Epidermal melanocyte (primary cell): ENCODE measurements around the gene PDZD2.
A peak's percentile ranks its signal among the peaks of the same experiment; 100 is the strongest.
"Not testable (repeated sequence)": the region's sequence is repeated elsewhere in the genome, so short reads cannot be mapped to it uniquely, and the experiment has no call there.

Experiments used
- DNase-seq: peaks from one replicate; pipeline ENCODE4 v3.0.0; 2011; ENCODE audit warnings: low spot score; ENCODE audit not compliant: insufficient read length

Gene PDZD2

DNA sequence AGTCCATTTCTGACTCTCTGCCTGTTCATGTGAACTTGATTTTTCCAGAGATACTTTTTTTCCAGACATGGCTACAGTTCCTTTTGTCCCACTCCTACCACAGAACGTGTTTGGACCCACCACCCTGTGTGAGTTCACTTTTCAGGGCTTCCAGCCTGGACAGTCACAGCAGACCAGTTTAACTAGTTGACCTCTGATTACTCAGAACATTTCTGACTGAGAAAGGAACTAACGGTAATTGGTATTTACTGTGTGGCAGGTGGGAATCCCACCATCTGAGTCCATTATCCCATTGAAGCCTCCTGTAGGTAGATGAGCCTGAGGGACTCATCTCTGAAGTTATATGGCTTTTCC lies 325.1 kb downstream of the PDZD2 start:
- no peak for DNase-seq

DNA sequence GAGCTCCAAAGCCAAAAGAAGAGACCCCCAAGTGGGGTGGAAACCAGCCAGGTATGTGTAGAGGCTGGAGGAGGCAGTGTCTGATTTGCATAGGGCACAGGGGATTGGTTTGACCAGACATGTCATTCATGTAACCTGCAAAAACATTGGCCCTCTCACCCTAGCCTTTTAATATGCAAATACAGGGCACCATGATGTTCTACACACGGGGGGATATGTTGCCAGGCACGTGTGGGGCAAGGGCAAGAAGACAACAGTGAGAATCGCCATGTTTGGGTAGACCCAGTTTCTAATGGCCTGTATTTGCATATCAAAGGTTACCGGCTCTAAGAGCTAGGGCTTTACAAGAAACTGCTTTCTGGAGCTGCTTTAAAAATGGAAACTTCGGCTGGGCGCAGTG lies 326.3 kb downstream of the PDZD2 start:
- DNase-seq = no peak

DNA sequence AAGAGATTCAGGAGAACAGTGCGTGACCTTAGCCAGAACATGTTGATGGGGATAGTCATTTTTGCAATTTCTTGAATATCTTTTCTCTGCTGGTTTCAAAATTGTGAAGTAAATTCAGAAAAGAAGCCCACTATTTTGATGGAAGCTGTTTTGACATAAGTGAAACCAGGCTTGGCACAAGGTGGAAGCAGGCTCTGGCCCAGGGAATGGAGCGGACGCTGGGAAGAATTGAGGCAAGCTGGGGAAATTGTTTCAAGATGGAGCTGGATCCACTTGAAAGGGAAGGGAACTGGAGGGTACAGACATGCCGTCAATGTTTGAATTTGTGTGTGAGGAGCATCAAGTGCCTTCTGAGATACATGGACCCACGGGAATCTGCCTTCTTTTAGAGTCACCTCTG lies 328.0 kb downstream of the PDZD2 start:
- DNase-seq = no peak

DNA sequence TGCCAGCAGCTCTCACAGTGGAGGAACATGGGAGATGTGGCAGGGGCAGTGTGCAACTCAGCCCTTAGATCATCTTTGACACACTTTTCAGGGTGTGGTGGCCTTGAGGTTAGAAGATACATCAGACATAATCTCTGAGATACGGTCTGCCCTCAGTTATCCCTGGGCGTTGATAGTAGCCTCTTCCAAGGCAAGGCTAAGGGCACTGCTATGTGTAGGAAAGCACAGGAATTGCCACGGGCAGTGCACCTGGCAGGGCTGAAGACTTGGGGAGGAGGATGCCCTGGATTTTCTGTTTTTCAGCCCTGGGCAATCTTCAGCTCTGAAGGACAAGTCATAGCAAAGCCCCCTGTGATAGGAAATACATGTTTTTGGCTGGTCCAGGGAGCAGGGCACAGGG lies 328.5 kb downstream of the PDZD2 start:
- DNase-seq = no peak

DNA sequence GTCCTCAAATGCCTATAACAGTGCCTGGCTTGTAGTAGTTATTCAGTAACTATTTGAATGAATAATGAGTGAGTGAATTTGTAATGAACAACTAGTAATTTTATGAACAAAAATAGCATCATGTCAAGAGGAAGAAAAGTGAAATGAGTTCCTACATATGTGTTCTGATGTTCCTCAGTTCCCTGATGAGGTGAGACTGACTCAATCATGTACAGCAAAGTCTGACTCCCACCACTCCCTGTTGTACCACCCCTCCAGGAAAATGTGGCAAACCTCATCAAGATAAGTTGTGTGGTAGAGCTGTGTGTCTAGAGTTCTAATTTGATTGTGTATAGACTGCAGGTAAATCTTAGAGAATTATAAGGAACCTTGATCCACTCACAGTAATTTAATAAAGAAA lies 333.6 kb downstream of the PDZD2 start:
- no peak for DNase-seq

DNA sequence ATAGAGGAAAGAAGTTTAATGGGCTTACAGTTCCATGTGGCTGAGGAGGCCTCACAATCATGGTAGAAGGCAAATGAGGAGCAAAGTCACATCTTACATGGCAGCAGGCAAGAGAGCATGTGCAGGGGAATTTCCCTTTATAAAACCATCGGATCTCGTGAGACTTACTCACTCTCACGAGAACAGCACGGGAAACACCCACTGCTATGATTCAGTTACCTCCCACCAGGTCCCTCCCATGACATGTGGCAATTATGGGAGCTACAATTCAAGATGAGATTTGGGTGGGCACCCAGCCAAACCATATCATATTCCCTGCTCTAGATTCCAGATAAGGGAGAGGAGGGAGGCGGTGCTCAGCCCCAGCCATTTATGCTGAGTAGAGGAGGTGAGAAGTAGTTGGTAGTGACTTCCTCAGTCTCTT lies 336.3 kb downstream of the PDZD2 start:
- not testable (repeated sequence) for DNase-seq

DNA sequence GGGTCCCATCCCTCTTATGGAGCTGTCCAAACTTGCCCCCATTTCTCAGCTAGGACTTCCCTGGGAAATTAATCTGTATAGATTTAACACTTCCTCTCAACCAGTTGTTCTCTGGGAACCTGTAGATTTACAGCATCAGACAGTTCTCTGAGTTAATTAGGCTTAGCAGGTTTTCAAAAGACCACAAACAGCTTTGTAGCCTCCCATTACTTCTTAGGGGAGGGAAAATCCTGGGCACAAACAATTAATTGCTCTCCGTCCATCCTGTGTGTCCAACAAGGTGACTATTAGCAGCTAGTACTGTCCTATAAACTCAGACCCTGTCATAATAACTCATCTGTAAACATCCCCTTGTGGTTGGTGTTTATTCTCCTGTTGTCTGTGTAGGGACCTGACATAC lies 337.2 kb downstream of the PDZD2 start:
- no peak for DNase-seq

DNA sequence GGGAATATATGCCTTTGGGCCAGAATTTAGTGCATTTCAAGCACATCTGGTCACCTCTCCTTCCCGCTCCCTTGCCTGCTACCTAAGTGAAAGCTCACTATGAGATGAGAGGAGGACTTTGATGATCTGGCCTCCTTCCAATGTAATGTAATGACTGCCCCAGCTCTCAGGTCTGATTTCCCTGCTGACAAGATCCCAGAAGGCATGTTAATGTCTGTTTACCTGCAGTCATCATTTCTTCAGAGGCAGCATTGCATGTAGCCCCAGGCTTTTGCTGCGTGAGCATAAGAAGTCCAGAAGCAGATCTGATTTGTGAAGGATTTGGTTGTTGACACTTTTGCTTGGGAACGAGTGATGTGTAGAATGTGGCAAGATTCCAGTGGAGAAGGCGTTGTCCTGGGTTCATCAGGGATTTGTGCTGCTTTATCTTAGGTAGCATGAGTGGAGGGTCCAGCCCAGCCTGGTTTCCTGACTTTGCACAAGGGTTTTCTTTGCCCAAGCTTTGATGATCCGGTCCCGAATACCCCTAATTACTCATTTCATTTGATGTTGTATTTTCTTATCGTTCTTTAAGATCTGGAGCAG lies 342.5 kb downstream of the PDZD2 start:
- no peak for DNase-seq

DNA sequence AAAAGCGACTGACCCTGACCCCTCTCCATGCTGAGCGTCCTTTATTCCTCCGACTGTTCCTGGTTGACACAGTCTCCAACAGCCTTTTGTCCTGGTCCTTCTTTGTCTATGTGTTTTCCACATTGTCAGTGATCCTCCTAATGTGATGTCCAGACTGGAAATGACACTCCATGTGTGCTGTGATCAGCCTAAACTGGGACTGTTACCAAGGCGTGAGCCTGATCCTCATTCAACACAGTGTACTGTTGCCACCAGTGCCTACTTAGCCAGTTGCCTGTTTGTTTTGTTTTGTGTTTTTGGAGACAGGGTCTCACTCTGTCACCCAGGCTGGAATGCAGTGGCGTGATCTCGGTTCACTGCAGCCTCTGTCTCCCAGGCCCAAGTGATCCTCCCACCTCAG lies 343.1 kb downstream of the PDZD2 start:
- no peak for DNase-seq

DNA sequence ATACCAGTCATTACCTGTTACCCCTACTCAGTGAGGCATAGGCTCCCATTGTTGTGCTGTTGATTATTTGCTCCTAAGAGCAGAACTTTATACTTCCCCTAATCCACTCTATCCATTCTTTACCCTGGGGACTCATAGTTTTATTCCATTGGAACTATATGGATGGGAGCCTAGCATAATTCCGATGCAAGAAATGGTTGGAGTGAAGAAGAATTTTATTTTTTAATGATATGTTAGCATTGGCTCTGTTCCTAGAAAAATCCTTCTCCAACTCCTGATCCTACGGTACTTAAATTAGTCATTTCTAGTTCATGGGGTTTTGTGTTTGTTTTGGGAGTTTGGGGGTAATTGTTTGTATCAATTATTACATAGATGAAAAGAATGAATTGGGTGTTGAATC lies 343.7 kb downstream of the PDZD2 start:
- DNase-seq = no peak

DNA sequence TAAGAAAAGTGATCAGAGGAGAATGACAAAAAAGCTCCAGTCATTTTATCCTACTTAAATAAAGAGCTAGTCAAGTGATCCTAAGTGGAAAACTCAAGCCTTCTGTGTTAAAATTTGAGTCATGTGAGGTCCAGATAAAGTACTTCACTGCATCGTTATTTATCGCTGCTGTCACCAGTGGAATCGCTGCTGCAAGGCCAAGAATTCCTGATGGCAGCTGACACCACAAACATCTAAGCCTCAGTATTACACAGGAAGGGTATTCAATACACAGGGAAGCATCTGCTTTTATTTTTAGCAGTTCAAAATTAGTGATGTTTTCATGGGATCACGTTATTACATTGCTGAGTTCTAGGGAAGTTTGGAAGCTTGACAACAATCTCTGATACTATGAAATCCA lies 344.9 kb downstream of the PDZD2 start:
- peak; percentile 43 for DNase-seq

DNA sequence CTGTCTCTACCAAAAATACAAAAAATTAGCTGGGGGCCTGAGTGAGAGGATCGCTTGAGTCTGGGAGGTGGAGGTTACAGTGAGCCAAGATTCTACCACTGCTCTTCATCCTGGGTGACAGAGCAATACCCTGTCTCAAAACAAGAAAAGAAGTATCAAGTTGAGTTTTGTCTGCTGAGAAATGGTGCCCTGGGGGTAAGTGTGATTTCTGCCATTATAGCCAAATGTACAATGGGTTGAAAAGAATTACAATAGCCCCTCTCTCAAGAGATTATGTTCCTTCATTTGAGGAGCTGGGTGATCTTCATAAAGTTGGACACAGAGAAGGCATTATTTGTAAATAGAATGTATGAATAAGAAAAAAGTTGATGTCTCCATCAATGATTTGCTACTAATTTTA lies 345.8 kb downstream of the PDZD2 start:
- no peak for DNase-seq

DNA sequence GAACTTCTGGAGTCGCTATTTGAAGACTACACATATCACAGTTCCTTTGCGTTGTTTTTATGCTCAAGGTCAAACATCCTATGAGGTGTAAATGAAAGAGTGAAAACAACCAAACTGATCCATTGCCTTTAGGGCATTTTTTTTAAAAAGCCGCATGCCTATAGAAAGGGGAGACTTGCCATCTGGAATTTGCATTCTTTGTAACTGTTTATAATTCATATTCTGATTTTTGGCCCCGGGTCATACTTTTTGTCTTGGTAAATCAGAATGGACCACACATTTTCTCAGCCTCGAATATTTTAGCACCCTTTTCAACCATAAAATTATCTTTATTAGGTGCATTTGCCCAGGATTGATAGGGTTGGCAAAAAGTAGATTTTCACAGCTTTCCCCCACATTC lies 347.2 kb downstream of the PDZD2 start:
- no peak for DNase-seq

DNA sequence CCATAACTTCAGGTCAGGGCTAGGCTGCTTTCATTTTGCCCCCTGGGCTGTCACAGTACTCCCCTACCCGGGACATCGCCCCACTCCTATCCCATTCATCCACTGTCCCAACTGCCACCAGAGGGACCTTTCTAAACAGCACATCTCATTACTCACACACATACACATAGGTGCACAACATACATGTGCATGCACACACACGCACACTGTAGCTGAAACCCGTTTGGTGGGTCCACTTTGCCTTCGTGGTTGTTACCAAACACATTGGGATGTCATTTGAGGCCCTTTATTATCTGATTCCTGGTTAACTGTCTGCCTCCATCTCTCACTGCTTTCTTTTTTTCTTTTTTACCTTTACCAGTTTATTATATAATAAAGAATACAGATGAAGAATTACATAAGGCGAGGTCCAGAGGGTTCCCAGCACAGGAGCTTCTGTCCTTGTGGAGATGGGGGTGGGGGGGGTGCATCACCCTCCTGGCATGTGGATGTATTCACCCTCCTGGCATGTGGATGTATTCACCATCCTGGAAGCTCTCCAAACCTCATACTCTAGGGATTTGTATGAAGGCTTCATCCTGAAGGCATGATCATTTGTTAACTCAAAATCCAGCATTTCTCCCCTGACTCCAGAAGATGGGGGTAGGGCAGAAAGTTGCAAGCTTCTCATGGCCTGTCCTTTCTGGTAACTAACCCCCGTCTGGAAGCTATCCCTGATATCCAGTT lies 349.2 kb downstream of the PDZD2 start:
- no peak for DNase-seq

DNA sequence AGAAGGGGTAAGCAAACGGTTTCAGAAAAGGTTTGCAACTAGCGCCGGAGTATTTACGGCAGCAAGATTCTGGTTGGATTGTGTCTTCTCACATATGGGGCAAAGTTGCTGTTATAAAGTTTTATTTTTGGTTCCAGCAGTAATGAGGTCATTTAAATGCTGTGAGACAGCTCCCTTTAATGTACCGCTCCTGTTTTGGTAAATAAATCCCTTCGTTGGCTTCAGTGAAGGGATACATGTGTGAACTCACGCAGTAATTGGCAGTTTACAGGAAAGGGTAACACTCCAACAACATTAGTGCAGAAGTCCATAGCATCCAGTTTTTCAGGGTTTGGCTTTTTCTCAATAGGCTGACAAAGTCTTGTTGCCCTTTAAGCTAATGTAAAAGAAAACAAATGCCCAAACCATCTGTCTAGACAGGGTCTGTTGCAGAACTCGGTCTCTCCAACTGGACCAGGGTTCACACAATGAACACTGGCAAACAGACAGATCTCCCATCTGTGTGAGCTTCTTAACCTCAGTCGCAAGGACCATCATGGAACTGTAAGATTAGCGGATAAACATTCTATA lies 351.2 kb downstream of the PDZD2 start:
- DNase-seq = no peak

DNA sequence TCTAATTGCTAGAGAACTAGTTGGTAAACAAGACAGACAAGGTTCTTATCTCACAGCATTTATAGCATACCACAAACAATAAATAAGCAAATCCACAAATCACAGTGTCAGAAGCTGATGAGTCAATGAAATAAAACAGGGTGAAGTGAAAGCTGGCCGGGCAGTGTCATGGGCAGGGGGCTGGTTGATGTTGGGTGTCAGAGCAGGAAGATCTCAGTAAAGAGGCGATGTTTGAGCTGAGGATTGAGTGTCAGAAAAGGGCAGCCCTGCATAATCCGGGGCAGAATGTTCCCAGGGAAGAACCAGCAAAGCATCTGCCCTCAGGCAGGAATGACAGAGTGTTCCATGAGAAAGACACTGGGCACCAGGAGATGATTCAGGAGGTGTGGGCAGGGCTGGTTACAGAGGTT lies 351.8 kb downstream of the PDZD2 start:
- DNase-seq = no peak

DNA sequence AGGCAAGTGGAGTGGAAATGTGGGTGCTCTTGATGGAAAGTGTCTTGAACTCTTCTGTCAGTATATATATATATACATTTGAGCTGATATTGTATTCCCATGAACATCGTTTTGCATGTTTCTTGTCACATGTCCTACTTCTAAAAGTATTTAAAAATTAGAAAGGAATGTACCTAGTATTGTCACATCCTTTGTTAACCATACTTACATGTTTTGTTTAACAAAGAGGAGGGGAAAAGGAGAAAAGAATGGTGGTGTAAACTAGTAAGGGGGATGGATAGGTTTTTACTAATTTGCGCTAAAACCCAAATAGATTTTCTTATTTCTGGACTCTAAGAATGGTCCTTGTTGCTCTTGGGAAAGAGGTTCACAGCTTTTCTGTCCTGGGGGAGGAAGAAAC lies 353.4 kb downstream of the PDZD2 start:
- DNase-seq = no peak

DNA sequence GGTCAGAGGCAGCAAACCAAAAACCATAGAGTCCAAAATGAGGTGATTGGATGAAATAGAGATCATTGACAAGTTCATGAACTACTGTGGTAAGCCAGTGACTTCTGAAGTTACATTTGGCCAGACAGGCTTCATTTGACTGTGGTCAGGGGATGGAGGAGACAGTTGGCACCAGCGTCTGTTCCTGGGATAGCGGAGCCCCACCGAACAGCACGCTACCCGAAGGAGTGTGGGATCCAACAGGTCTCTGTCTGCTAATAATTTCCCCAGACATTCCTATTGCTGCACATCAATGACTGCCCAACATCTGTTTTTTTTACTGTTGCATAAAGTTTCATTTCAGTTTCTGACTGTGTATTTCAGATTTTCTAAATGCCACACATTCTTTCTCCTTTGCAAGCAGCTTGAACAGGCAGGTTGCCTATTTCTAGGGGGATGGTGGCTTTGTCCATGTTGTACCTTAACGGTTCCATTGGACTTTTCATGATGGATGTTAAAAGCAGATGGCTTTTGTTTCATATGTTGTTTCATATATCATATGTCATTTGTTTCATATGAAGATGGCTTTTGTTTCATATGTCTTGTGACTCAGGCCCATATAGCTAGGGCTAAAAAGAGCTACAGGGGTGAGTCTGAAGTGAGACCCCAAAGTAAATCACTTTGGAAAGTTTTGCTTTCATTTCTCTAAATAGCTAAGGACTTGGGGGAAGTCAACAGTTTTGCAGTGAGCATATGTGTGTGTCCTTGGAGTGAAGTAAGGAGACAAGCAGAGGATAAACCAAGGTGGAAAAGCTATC lies 354.4 kb downstream of the PDZD2 start:
- peak; percentile 43 for DNase-seq

DNA sequence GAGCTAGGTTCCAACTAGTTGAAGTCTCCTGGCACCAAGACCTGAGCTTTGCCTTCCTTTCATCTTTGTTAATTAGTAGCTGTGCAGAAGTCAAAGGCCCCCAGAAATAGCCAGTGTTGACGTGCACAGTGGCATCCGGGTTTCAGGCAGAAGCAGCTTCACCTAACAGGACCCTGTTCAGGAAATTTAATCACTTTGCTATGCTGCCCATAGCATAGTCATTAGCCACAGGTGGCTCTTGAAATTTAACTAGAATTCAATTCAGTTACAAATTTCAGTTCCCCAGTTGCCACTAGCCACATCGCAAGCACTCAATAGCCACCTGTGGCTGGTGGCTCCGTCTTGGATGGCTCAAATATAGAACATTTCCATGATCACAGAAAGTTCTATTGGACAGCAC lies 356.1 kb downstream of the PDZD2 start:
- no peak for DNase-seq

DNA sequence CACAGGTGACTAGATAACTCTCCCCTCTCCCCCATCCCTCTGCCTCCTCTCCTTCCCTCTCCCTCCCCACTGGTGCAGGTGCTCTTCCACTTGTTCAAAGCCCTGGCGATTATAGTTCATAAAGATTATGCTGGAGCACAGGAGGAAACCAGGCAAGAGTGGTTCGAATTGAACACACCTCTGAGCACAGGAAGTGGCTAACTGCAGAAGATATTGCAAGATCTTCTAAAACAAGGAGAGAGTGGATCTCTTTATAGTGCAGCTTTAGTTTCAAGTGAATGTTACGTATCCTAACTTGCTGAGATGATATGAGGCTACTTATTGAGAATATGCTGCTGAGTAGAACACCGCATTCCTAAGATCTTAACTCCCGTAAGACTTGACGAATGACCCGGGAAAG lies 356.8 kb downstream of the PDZD2 start:
- DNase-seq = no peak

DNA sequence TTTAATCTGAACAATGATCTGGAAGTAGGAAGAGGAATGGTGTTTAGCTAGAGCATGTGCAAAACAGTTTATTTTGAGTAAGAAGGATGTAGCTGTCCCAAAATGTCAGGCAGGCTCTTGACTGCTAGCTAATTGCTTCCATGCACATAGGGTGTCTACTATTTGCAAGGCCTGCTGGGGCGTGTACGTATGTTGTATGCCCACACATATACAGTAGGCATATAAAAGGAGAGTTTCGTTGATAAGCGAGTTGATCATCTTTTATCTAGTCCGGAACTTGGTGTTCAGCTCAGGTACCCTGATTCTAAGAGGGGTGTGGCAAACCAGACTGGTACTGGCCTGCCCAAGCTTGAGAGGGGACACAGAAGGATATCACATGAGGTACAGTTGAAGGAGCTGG lies 358.0 kb downstream of the PDZD2 start:
- DNase-seq = no peak

DNA sequence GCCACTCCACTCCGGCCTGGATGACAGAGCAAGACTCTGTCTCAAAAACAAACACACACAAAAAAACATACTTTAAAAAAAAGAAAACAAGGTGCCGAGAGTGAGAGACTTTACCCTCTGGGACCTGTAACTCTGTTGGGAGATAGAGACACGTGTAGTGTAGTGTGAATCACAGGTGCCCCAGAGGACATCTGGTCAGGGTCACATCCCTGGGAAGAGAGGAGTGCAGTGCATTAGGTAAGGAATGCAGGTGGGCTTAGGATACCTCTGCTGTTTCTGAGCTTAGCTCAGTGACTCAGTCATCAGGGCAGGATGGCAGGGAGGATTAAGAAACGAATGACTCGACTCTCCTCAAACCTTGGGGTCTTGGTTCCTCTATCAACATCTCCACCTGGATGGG lies 360.5 kb downstream of the PDZD2 start:
- DNase-seq = no peak
